ENCODE results near the gene EIF3CL. TPM values are rescaled to one million over a fixed set of nuclear protein-coding genes. Genes with fewer than 3 reads are reported as not detected.
"Not testable (repeated sequence)": the region's sequence is repeated elsewhere in the genome, so short reads cannot be mapped to it uniquely, and the experiment has no call there.

Gene EIF3CL
- total RNA-seq, 1 experiment from 2014 or later, result 97.2 TPM

- not testable (repeated sequence) for DNase-seq (ENCODE audit: low spot score)
Observed at GRCh38 chr16:28364268-28365173, 39.1 kb downstream of the EIF3CL start.

GRCh38 chr16:28363408-28363807, 40.2 kb downstream of the EIF3CL start, which contains the start of gene NPIPB6:
Gene NPIPB6, minus strand, starts transcription at chr16:28363508. Its CDS starts 686 bp downstream, at chr16:28362822.
- DNase-seq (ENCODE audit: low spot score), result not testable (repeated sequence)

DNA sequence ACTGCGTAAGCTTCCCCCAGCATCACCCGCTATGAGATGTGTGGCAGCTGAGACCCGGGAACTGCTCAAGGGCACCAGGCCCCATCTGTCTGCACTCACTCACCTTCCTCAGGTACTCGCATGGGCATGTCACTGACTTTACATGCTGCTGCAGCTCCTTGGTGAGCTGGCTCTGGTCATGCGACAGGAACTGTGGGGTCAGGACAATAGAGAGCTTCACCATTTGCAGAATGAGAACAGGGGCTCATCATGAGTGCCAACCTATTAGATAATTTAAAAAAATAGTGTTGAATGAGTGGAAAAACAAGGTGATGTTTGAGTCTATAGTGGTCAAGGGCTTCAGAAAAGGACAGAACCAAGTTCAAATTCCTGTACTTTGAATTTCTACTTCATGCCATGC, 41.0 kb downstream of the EIF3CL start:
- not testable (repeated sequence) for DNase-seq (ENCODE audit: low spot score)

DNA sequence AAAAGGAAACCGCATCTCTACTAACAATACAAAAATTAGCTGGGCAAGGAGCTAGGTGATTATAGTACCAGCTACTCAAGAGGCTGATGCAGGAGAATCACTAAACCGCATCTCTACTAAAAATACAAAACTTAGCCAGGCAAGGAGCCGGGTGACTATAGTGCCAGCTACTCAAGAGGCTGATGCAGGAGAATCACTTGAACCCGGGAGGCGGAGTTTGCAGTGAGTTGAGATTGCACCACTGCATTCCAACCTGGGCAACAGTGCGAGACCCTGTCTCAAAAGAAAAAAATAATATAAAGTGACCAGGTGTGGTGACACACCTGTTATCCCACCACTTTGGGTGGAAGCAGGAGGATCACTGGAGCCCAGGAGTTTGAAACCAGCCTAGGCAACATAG, 65.4 kb downstream of the EIF3CL start:
- DNase-seq (ENCODE audit: low spot score), result not testable (repeated sequence)

GRCh38 chr16:28336940-28337710, 66.5 kb downstream of the EIF3CL start:
- DNase-seq (ENCODE audit: low spot score), result not testable (repeated sequence)

- DNase-seq (ENCODE audit: low spot score), result not testable (repeated sequence)
Observed at GRCh38 chr16:28335678-28336077, 68.0 kb downstream of the EIF3CL start.

GRCh38 chr16:28332632-28333031, 71.0 kb downstream of the EIF3CL start:
- DNase-seq (ENCODE audit: low spot score), result not testable (repeated sequence)

DNA sequence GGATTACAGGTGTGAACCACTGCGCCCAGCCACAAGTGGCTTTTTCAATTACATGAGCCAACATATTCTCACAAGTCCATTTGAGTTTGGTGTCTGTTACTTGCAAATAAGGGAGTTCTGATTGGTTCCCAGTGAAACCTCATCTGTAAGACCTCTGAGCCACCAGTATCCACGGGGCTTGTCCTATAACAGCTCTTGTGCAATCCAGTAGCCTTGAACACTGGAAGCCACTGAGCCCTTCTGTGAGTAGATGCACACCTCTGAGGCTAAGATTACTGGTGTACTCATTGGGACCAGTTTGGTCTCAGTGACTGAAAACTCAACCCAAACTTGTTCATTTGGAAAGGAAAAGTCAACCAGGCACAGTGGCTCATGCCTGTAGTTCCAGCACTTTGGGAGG, 72.7 kb downstream of the EIF3CL start:
- not testable (repeated sequence) for DNase-seq (ENCODE audit: low spot score)

GRCh38 chr16:28330232-28330631, 73.4 kb downstream of the EIF3CL start:
- not testable (repeated sequence) for DNase-seq (ENCODE audit: low spot score)

Other genes with a start within 250 kb of the EIF3CL start
- gene XPO6, start 191.9 kb downstream of the EIF3CL start, total RNA-seq (2014; rRNA removed; shearing (Covaris generic)), result 46.8 and 54.2 TPM in 2 replicates
- gene SBK1, start 111.3 kb downstream of the EIF3CL start, total RNA-seq (2014; rRNA removed; shearing (Covaris generic)), result 0.08 TPM in 1 of 2 replicates, not detected in the other
- gene NPIPB6, start 40.3 kb downstream of the EIF3CL start, total RNA-seq (2014; rRNA removed; shearing (Covaris generic)), result 0.31 TPM in 1 of 2 replicates, not detected in the other
- not detected in 2 replicates for gene NPIPB7, start 68.5 kb upstream of the EIF3CL start, total RNA-seq (2014; rRNA removed; shearing (Covaris generic))
- 15.4 and 18.1 TPM in 2 replicates for gene CLN3, start 88.2 kb upstream of the EIF3CL start, total RNA-seq (2014; rRNA removed; shearing (Covaris generic))
- not detected in 2 replicates for gene APOBR, start 90.8 kb upstream of the EIF3CL start, total RNA-seq (2014; rRNA removed; shearing (Covaris generic))
- not detected in 2 replicates for gene IL27, start 103.0 kb upstream of the EIF3CL start, total RNA-seq (2014; rRNA removed; shearing (Covaris generic))
- gene NUPR1, start 135.1 kb upstream of the EIF3CL start, total RNA-seq (2014; rRNA removed; shearing (Covaris generic)), result 52.0 and 53.5 TPM in 2 replicates
- gene SGF29, start 150.1 kb upstream of the EIF3CL start, total RNA-seq (2014; rRNA removed; shearing (Covaris generic)), result 10.0 and 15.4 TPM in 2 replicates
- gene SULT1A2, start 193.2 kb upstream of the EIF3CL start, total RNA-seq (2014; rRNA removed; shearing (Covaris generic)), result 2.0 and 2.8 TPM in 2 replicates
- 50.4 and 51.9 TPM in 2 replicates for gene SULT1A1, start 206.2 kb upstream of the EIF3CL start, total RNA-seq (2014; rRNA removed; shearing (Covaris generic))
- not detected in 2 replicates for gene NPIPB8, start 234.2 kb upstream of the EIF3CL start, total RNA-seq (2014; rRNA removed; shearing (Covaris generic))